ENCODE results near the gene ARNT2.

- TF ChIP-seq POLR2AphosphoS5 (IDR thresholded peaks at IDR 0.05; ENCODE audit: low read depth, low read length) (no peak), CTCF (IDR thresholded peaks at IDR 0.05) (no peak), EZH2phosphoT487 (IDR thresholded peaks at IDR 0.05; ENCODE audit: borderline replicate concordance, low read depth) (no peak), ZBTB33 (IDR thresholded peaks at IDR 0.05; ENCODE audit: borderline replicate concordance, low read depth) (no peak), SMC3 (IDR thresholded peaks at IDR 0.05; ENCODE audit: low read depth, low read length) (no peak), RCOR1 (IDR thresholded peaks at IDR 0.05; ENCODE audit: low read length) (no peak), RXRA (IDR thresholded peaks at IDR 0.05; ENCODE audit: borderline replicate concordance, low read depth) (no peak), MAX (IDR thresholded peaks at IDR 0.05; ENCODE audit: low read depth) (no peak), IRF3 (IDR thresholded peaks at IDR 0.05; ENCODE audit: low read depth, low read length) (no peak), TAF1 (IDR thresholded peaks at IDR 0.05; ENCODE audit: borderline replicate concordance, low read depth, low read length) (no peak), RAD21 (IDR thresholded peaks at IDR 0.05; ENCODE audit: low read length) (no peak), PBX3 (IDR thresholded peaks at IDR 0.05) (no peak), CHD2 (IDR thresholded peaks at IDR 0.05; ENCODE audit: low read length, partially characterized antibody) (no peak), EP300 (IDR thresholded peaks at IDR 0.05; ENCODE audit: borderline replicate concordance in 1 of 2, low read depth in 1 of 2, low read length in 1 of 2) (no peak)
These were observed 180.9 kb downstream of the ARNT2 start for GRCh38 chr15:80584973-80585525.
